Measurements from ENCODE around the gene ZBTB47.
A peak's percentile ranks its signal among the peaks of the same experiment; 100 is the strongest.

The ZBTB47 gene

DNA sequence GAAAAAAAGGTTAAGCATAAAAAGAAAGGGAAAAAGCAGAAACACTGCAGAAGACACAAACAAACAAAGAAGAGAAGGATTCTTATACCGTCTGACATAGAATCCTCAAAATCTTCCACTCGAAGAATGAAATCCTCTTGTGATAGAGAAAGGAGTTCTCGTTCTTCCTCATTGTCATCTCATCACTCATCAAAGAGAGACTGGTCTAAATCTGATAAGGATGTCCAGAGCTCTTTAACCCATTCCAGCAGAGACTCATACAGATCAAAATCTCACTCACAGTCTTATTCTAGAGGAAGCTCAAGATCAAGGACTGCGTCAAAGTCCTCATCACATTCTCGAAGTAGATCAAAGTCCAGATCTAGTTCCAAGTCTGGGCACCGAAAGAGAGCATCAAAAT lies 16.5 kb upstream of the ZBTB47 start:
- Histone ChIP-seq H3K27me3 (ENCODE audit: control insufficient read depth, insufficient read depth, low read length) (no peaks in the 10 kb centered on the region), H3K27ac (ENCODE audit: low read depth, low read length) (no peak overlapping the region), H3K9ac (ENCODE audit: low read depth, low read length) (no peak overlapping the region), H3K4me1 (ENCODE audit: control insufficient read depth, insufficient read depth, low read length) (peaks cover 9% of the 10 kb centered on the region), H3K9me3 (ENCODE audit: control insufficient read depth, insufficient read depth, low read length) (no peaks in the 10 kb centered on the region), H3K36me3 (ENCODE audit: control insufficient read depth, insufficient read depth, low read length) (peaks cover 97% of the 10 kb centered on the region), H3K4me3 (ENCODE audit: low read depth, low read length) (no peak overlapping the region)

DNA sequence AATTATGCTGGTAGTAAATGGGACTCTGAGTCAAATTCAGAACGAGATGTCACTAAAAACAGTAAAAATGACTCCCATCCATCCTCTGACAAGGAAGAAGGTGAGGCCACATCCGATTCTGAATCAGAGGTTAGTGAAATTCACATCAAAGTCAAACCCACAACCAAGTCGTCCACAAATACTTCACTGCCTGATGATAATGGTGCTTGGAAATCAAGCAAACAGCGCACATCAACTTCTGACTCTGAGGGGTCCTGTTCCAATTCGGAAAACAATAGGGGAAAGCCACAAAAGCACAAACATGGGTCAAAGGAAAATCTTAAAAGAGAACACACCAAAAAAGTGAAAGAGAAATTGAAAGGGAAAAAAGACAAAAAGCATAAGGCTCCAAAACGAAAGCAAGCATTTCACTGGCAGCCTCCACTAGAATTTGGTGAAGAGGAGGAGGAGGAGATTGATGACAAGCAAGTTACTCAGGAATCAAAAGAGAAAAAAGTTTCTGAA lies 15.1 kb upstream of the ZBTB47 start:
- H3K27me3 ChIP-seq (ENCODE audit: control insufficient read depth, insufficient read depth, low read length): no peaks in the 10 kb centered on the region
- no peaks in the 10 kb centered on the region for H3K4me1 ChIP-seq (ENCODE audit: control insufficient read depth, insufficient read depth, low read length)
- H3K9me3 ChIP-seq (ENCODE audit: control insufficient read depth, insufficient read depth, low read length): no peaks in the 10 kb centered on the region
- peaks cover 98% of the 10 kb centered on the region for H3K36me3 ChIP-seq (ENCODE audit: control insufficient read depth, insufficient read depth, low read length)
- no peak overlapping the region for H3K27ac ChIP-seq (ENCODE audit: low read depth, low read length)
- H3K4me3 ChIP-seq (ENCODE audit: low read depth, low read length): no peak overlapping the region
- no peak overlapping the region for H3K9ac ChIP-seq (ENCODE audit: low read depth, low read length)

DNA sequence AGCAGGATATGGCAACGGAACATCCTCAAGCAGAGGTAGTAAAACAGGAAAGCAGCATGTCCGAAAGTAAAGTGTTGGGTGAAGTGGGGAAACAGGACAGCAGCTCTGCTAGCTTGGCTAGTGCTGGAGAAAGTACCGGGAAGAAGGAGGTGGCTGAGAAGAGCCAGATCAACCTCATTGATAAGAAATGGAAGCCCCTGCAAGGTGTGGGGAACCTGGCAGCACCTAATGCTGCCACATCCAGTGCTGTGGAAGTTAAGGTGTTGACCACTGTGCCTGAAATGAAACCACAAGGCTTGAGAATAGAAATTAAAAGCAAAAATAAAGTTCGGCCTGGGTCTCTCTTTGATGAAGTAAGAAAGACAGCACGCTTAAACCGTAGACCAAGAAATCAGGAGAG lies 14.3 kb upstream of the ZBTB47 start:
- peaks cover 98% of the 10 kb centered on the region for H3K36me3 ChIP-seq (ENCODE audit: control insufficient read depth, insufficient read depth, low read length)
- no peaks in the 10 kb centered on the region for H3K4me1 ChIP-seq (ENCODE audit: control insufficient read depth, insufficient read depth, low read length)
- H3K9me3 ChIP-seq (ENCODE audit: control insufficient read depth, insufficient read depth, low read length): no peaks in the 10 kb centered on the region
- H3K9ac ChIP-seq (ENCODE audit: low read depth, low read length): no peak overlapping the region
- H3K27me3 ChIP-seq (ENCODE audit: control insufficient read depth, insufficient read depth, low read length): no peaks in the 10 kb centered on the region
- no peak overlapping the region for H3K27ac ChIP-seq (ENCODE audit: low read depth, low read length)
- H3K4me3 ChIP-seq (ENCODE audit: low read depth, low read length): no peak overlapping the region

DNA sequence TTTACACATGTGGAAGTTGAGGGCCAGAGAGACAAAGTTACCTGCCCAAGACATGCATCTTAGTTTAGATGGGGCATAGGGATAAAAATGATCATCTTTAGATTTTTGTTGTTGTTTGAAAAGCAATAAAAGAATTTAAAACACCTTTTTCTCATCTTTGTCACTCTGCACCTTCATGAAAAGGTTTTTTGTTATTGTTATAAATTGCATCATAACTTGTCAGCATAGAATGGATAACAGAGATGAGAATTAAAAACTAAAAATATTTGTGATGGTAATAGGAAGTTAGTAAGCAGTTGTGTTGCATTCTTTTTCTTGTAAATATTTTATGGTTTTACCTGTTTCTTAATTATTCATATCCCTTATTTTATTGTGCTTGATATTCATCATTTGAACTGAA lies 13.4 kb upstream of the ZBTB47 start:
- H3K36me3 ChIP-seq (ENCODE audit: control insufficient read depth, insufficient read depth, low read length): peaks cover 98% of the 10 kb centered on the region

DNA sequence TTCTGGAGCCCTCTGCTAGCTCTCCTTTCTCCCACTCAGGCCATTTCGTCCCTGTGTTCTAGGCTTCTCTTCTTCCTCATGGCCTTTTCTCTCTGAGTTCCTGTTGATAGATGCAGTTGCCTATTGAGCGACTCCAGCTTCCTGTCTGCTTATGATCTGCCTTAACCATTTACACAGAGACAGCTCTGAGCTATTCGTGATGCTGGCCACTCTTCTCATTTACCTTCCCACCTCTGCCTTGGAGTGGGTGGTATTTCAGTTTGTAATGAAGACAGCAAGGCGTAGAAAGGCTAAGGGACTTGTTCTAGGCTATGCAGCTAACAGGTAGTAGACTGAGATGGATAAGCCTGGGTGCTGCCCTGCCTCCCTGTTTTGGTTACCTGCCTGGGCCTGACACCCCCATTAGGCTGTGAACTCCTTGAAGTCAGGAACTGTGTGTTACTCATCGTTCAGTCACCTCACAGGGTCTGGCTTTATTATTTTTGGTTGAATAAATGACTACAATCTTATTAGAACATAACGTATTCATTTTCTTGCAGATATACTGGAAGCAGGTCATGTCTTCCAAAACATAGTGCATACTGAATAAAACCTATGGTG lies 12.6 kb upstream of the ZBTB47 start:
- Histone ChIP-seq H3K27ac (ENCODE audit: low read depth, low read length) (no peak overlapping the region), H3K9ac (ENCODE audit: low read depth, low read length) (no peak overlapping the region), H3K4me3 (ENCODE audit: low read depth, low read length) (no peak overlapping the region), H3K36me3 (ENCODE audit: control insufficient read depth, insufficient read depth, low read length) (peaks cover 98% of the 10 kb centered on the region), H3K27me3 (ENCODE audit: control insufficient read depth, insufficient read depth, low read length) (no peaks in the 10 kb centered on the region), H3K9me3 (ENCODE audit: control insufficient read depth, insufficient read depth, low read length) (no peaks in the 10 kb centered on the region), H3K4me1 (ENCODE audit: control insufficient read depth, insufficient read depth, low read length) (no peaks in the 10 kb centered on the region)

More for the DNA sequence above, 13.4 kb upstream of the ZBTB47 start:
- no peaks in the 10 kb centered on the region for H3K9me3 ChIP-seq (ENCODE audit: control insufficient read depth, insufficient read depth, low read length)
- no peak overlapping the region for H3K4me3 ChIP-seq (ENCODE audit: low read depth, low read length)
- H3K4me1 ChIP-seq (ENCODE audit: control insufficient read depth, insufficient read depth, low read length): no peaks in the 10 kb centered on the region
- H3K27ac ChIP-seq (ENCODE audit: low read depth, low read length): no peak overlapping the region
- no peaks in the 10 kb centered on the region for H3K27me3 ChIP-seq (ENCODE audit: control insufficient read depth, insufficient read depth, low read length)
- no peak overlapping the region for H3K9ac ChIP-seq (ENCODE audit: low read depth, low read length)

DNA sequence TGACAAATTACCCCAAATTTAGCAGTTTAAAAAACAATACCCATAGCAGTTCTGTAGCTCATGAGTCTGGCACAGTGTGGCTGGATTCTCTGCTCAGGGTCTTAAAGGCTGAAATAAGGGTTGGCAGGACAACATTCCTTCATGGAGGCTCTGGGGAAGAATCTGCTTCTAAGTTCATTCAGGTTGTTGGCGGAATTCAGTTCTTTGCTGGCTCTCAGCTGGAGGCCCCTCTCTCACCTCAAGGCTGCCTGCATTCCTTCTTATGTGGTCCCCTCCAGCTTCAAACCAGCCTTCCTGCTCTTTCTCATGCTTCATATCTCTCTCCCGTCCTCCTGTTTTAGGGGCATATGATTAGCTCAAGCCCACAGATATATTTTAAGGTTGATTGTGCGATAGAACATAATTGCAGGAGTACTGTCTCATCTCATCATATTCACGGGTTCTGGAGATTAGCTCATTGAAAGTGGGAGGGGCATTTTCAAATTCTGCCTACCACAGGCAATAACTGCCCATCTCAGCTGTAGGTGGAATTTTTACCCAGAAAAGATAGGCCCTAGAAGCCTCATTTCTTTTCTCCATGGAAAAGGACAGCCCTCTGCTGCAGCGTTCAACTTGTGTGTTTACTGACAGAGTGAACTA lies 5.6 kb upstream of the ZBTB47 start:
- peak overlapping the region; percentile 5; the same call in 1 of the 2 replicates for H3K4me3 ChIP-seq (ENCODE audit: low read depth, low read length)
- no peak overlapping the region for H3K9ac ChIP-seq (ENCODE audit: low read depth, low read length)
- H3K27me3 ChIP-seq (ENCODE audit: control insufficient read depth, insufficient read depth, low read length): no peaks in the 10 kb centered on the region
- peak overlapping the region; percentile 61 for H3K27ac ChIP-seq (ENCODE audit: low read depth, low read length)
- H3K4me1 ChIP-seq (ENCODE audit: control insufficient read depth, insufficient read depth, low read length): peaks cover 36% of the 10 kb centered on the region
- peaks cover 62% of the 10 kb centered on the region for H3K36me3 ChIP-seq (ENCODE audit: control insufficient read depth, insufficient read depth, low read length)
- no peaks in the 10 kb centered on the region for H3K9me3 ChIP-seq (ENCODE audit: control insufficient read depth, insufficient read depth, low read length)

DNA sequence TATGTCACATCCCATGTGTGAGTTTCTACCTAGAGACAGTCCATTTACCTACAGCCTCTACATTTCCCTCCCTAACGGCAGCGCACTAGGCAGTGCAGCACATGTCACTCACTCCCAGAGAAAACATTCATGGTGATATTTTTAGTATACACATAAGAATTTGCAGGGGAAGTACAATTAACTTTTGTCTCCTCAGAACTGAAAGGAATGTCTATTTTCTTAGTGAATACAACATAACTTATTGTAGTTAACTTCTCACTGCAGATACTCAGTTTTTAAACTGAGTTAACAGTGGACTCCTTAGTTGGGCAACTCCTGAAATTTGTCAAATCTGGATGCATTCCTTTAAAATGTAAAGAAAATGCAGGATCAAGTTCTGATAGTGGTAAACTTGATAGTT lies 4.5 kb upstream of the ZBTB47 start:
- H3K27me3 ChIP-seq (ENCODE audit: control insufficient read depth, insufficient read depth, low read length): no peaks in the 10 kb centered on the region
- no peaks in the 10 kb centered on the region for H3K9me3 ChIP-seq (ENCODE audit: control insufficient read depth, insufficient read depth, low read length)
- H3K9ac ChIP-seq (ENCODE audit: low read depth, low read length): no peak overlapping the region
- H3K27ac ChIP-seq (ENCODE audit: low read depth, low read length): no peak overlapping the region
- peaks cover 44% of the 10 kb centered on the region for H3K4me1 ChIP-seq (ENCODE audit: control insufficient read depth, insufficient read depth, low read length)
- no peak overlapping the region for H3K4me3 ChIP-seq (ENCODE audit: low read depth, low read length)
- H3K36me3 ChIP-seq (ENCODE audit: control insufficient read depth, insufficient read depth, low read length): peaks cover 51% of the 10 kb centered on the region

DNA sequence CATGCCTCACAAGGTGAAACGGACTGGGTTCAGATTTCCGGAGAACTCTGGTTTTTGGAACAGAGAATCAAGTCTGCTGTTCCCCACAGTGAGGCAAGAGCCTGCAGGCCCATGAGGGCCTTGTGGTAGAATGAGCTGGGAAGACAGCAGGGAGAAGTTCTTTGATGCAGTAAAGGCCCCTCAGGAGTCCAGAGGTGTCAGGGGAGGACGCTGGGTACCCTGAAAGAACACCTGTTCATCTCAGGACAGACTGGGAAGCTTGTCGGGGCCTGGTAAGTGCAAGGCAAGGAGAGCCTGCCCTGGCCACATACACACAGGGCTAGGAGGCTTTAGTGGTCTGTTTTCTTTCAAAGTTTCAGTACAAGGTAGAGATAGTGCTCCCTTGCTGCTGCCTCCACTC lies 3.7 kb upstream of the ZBTB47 start:
- H3K36me3 ChIP-seq (ENCODE audit: control insufficient read depth, insufficient read depth, low read length): peaks cover 43% of the 10 kb centered on the region

DNA sequence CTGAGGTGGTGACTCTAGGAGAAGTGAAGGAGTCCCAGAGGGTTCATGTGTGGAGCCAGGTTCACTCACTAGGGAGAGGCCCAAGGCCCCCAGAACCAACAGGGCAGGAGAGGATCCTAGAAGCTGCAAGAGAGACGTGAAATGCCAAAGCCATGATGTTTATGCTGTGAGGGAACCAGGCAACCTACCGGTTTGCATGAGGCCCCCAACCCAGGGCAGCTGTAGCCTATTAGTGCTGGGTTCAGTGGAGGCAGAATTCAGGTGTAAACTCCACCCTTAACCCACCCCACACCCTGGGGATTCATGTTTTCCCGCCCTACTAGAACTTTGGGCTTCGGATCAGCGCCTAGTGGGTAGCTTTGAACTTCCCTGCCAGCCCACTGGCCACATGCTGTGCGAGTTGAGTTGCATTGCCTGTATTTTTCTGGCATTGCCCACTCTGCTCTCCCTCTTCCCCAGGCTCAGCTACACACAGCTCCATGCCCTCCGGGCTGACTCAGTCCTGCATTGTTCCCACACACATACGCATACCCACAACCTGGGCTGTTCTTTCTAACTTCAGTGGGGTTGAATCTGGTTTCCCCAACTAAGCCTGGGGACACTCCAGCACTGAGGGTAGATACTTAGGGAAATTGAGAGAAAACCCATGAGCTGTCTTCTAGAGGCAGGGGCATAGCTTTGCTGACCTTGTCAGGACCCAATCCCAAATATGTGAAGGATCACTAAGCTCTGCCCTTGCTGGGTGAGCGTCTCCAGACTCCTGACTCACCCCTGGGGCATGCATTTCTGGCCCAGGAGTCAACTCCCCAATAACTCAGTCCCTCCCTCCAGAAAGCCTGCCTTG lies 2.0 kb upstream of the ZBTB47 start:
- H3K4me1 ChIP-seq (ENCODE audit: control insufficient read depth, insufficient read depth, low read length): peaks cover 54% of the 10 kb centered on the region
- H3K9ac ChIP-seq (ENCODE audit: low read depth, low read length): no peak overlapping the region
- peak overlapping the region; percentile 78 for H3K27ac ChIP-seq (ENCODE audit: low read depth, low read length)
- no peaks in the 10 kb centered on the region for H3K9me3 ChIP-seq (ENCODE audit: control insufficient read depth, insufficient read depth, low read length)
- no peaks in the 10 kb centered on the region for H3K27me3 ChIP-seq (ENCODE audit: control insufficient read depth, insufficient read depth, low read length)
- peaks cover 27% of the 10 kb centered on the region for H3K36me3 ChIP-seq (ENCODE audit: control insufficient read depth, insufficient read depth, low read length)
- no peak overlapping the region for H3K4me3 ChIP-seq (ENCODE audit: low read depth, low read length)

More for the DNA sequence above, 3.7 kb upstream of the ZBTB47 start:
- no peak overlapping the region for H3K4me3 ChIP-seq (ENCODE audit: low read depth, low read length)
- H3K9ac ChIP-seq (ENCODE audit: low read depth, low read length): no peak overlapping the region
- no peaks in the 10 kb centered on the region for H3K9me3 ChIP-seq (ENCODE audit: control insufficient read depth, insufficient read depth, low read length)
- no peak overlapping the region for H3K27ac ChIP-seq (ENCODE audit: low read depth, low read length)
- H3K27me3 ChIP-seq (ENCODE audit: control insufficient read depth, insufficient read depth, low read length): no peaks in the 10 kb centered on the region
- peaks cover 44% of the 10 kb centered on the region for H3K4me1 ChIP-seq (ENCODE audit: control insufficient read depth, insufficient read depth, low read length)

DNA sequence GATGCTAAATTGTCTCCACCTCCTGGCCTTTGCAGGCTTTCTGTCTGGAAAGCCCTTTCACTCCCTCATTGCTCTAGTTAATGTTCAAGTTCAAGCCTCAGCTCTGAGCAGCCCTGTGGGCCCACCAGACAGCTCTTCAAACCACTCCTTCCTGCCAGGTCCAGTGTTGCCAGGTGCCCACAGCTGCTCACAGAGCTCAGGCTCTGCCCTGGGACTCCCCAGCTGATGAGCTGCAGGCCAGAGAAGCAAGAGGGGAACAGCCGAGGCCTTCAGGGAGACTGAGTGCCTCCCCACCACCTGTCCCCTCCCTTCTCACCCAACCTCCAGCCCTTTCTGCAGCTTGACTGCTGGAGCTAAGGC lies 1.3 kb upstream of the ZBTB47 start:
- H3K36me3 ChIP-seq (ENCODE audit: control insufficient read depth, insufficient read depth, low read length): peaks cover 19% of the 10 kb centered on the region
- no peaks in the 10 kb centered on the region for H3K27me3 ChIP-seq (ENCODE audit: control insufficient read depth, insufficient read depth, low read length)
- H3K27ac ChIP-seq (ENCODE audit: low read depth, low read length): peak overlapping the region; percentile 78
- H3K9ac ChIP-seq (ENCODE audit: low read depth, low read length): no peak overlapping the region
- H3K4me1 ChIP-seq (ENCODE audit: control insufficient read depth, insufficient read depth, low read length): peaks cover 48% of the 10 kb centered on the region
- no peak overlapping the region for H3K4me3 ChIP-seq (ENCODE audit: low read depth, low read length)
- H3K9me3 ChIP-seq (ENCODE audit: control insufficient read depth, insufficient read depth, low read length): no peaks in the 10 kb centered on the region
